Measurements from ENCODE around the gene NRDE2.
A peak's percentile ranks its signal among the peaks of the same experiment; 100 is the strongest.
"Not testable (repeated sequence)": the region's sequence is repeated elsewhere in the genome, so short reads cannot be mapped to it uniquely, and the experiment has no call there.

The NRDE2 gene

DNA sequence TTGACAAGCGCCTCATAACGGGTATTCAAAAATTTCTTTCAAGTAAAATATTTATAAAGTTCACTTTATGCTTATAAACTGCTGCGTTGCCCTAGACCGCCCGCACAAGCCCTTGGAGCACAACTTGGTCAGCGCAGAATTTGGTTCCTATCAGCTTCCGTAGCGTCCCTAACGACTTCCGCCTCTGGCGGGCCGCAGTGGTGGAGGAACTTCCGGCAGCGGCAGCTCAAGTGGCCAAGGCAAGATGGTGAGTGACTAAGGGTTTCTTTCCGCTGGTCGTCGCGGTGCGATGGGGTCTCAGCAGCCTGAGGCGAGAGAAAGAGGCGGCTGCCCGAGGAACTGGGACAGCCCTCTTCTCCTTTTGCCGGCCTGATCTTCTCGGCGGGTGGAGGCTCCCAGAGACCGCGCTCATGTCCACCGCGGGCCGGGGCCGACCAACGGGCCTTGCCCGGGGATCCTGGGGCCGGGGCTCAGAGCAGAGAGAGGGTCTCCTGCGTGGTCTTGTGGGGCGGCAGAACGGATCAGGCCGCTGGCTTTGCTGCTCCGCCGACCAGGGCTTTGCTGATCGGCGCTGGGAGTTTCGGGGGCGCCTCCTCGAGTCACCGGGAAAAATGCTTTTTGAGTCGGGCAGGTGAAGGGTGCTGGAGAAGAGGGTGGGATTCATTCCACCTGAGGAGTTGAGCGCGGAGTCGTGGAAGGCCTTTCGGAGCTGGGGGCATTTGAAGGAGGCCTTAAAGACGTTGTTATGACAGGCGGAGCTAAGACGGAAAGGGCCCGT lies 75.2 kb downstream of the NRDE2 start, which contains the start of gene PSMC1:
Gene PSMC1 (plus strand): TSS at position 200 of the 778 bp plus-strand sequence. CDS start 45 bp downstream, at position 245.
- TF ChIP-seq POLR2AphosphoS5 (IDR thresholded peaks at IDR 0.05; ENCODE audit: low read depth, low read length) (peak; percentile 88), POLR2A (IDR thresholded peaks at IDR 0.05; ENCODE audit: low read depth, low read length) (peak; percentile 82), TAF1 (IDR thresholded peaks at IDR 0.05; ENCODE audit: borderline replicate concordance, low read depth, low read length) (peak; percentile 69)
- peak; percentile 80 for DNase-seq (ENCODE audit: insufficient read length)
- FAIRE-seq: peak; percentile 98

DNA sequence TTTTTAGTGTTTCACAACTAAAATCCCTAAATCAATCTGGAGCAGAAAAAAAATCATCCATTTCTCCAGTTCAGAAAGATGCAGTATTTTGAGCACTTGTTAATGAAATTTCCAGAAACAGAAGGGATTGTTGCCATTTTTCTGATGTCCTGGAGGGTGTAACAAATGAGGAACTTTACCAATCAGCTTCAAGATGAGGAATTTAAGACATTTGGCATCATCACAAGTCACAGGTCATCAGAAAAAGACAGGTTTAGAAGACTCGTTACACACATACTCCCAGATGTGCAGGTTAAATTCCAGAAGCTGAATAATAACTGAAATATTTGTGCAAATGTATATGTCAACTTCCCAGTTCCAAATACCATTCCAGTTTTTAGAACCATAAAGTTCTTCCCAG lies 75.9 kb downstream of the NRDE2 start:
- DNase-seq (ENCODE audit: insufficient read length): no peak
- FAIRE-seq: peak; percentile 14
- no peak for TF ChIP-seq TAF1 (IDR thresholded peaks at IDR 0.05; ENCODE audit: borderline replicate concordance, low read depth, low read length)
- no peak for TF ChIP-seq POLR2A (IDR thresholded peaks at IDR 0.05; ENCODE audit: low read depth, low read length)
- no peak for TF ChIP-seq POLR2AphosphoS5 (IDR thresholded peaks at IDR 0.05; ENCODE audit: low read depth, low read length)

DNA sequence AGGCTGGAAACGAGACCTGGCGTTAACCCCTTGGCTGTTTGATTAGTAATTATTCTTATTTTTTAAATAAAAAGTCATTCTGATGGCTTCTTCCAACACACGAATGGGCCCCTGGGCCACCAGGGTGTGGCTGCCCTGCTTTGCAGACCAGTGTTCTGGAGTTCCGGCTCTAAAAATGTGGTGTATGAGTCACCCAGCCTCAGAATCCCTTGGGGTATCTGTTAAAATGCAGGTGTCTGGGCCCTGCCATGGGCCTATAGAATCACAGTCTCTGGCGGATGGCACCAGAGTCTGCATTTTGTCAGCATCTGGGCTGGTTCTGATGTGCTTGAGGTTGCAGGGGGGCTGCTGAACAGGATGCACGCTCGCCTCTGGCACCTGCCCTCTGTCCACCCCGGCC lies 77.9 kb downstream of the NRDE2 start:
- DNase-seq (ENCODE audit: insufficient read length) (no peak), FAIRE-seq (no peak)
- no peak for TF ChIP-seq TAF1 (IDR thresholded peaks at IDR 0.05; ENCODE audit: borderline replicate concordance, low read depth, low read length)

DNA sequence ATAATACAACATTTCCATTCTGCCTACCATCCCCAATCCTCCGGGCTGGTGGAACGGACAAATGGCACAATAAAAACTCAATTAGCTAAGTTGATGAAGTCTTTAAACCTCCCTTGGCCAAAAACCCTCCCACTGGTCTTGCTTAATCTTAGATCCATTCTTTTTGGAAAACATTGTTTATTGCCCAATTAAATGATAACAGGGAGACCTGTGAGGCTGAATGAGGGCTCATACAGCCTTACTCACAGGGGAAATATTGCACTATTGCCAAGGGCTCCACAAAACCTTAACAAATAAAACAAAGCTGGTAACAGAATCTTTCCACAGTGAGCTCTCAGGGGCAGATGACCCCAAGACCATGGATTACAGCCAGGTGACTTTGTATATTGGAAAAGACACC lies 83.1 kb downstream of the NRDE2 start:
- TF ChIP-seq POLR2A (IDR thresholded peaks at IDR 0.05; ENCODE audit: low read depth, low read length): no peak
- no peak for TF ChIP-seq POLR2AphosphoS5 (IDR thresholded peaks at IDR 0.05; ENCODE audit: low read depth, low read length)
- TF ChIP-seq TAF1 (IDR thresholded peaks at IDR 0.05; ENCODE audit: borderline replicate concordance, low read depth, low read length): no peak
- FAIRE-seq (no peak), DNase-seq (ENCODE audit: insufficient read length) (no peak)

DNA sequence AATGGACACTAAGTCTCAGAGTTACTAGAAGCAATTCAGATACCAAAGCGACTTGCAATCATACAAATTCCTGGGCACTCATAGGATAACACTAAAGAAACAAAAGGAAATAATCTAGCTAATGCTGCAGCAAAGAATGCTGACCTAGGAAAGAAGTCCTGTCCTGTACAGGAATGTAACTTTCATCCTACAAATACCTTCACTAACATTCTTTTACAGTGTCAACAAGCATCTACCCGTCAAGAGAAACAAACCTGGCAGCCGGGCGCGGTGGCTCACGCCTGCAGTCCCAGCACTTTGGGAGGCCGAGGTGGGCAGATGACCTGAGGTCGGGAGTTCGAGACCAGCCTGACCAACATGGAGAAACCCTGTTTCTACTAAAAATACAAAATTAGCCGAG lies 84.3 kb downstream of the NRDE2 start:
- not testable (repeated sequence) for DNase-seq (ENCODE audit: insufficient read length); FAIRE-seq

DNA sequence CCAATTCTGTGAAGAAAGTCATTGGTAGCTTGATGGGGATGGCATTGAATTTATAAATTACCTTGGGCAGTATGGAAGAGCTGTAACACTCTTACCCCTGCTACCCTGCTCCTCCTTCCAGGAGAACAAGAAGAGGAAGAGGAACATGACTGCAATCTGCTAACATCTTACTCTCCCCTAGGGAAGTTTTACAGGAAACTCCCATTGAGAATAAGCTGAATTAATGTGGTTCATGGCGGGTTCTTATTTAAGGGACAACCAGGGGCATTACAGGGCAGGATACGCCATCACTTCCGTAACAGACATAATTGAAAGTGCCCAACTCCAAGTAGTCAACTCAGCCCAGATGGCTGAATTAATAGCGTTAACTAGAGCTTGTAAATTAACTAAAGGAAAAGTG lies 84.8 kb downstream of the NRDE2 start:
- TF ChIP-seq POLR2AphosphoS5 (IDR thresholded peaks at IDR 0.05; ENCODE audit: low read depth, low read length): no peak
- no peak for TF ChIP-seq POLR2A (IDR thresholded peaks at IDR 0.05; ENCODE audit: low read depth, low read length)
- TF ChIP-seq TAF1 (IDR thresholded peaks at IDR 0.05; ENCODE audit: borderline replicate concordance, low read depth, low read length): no peak
- FAIRE-seq (no peak), DNase-seq (ENCODE audit: insufficient read length) (no peak)

DNA sequence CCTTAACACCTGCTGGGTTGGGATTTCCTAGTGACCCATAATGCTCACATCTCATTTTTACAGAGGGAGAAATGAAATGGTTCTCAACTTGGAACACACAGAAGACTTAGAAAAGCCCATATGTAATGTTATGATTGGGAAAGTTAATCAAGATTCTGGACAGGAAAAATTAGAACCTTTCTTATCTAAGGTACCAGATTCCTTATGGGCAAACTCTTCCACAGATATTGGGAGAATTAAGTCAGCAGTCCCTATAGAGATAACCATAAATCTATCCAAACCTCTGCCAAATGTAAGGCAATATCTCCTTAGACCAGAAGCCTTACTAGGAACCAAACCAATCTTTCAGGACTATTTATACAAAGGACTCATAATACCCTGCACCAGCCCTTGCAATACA lies 89.3 kb downstream of the NRDE2 start:
- DNase-seq (ENCODE audit: insufficient read length) (no peak), FAIRE-seq (no peak)
- TF ChIP-seq POLR2A (IDR thresholded peaks at IDR 0.05; ENCODE audit: low read depth, low read length): no peak

DNA sequence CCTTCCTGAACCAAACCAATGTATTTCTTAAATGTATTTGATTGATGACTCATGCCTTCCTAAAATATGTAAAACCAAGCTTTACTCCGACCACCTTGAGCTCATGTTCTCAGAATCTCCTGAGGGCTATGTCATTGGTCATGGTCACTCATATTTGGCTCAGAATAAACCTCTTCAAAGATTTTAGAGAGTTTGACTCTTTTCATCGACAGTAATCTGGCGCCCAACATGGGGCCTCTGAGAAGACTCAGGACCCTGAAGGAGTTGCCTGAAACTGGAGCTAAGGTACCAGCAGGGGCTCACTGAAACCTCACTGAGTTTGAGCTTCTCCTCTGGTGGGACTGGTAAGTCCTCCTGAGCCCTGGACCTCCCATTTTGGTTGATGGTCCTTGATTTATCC lies 92.6 kb downstream of the NRDE2 start:
- TF ChIP-seq POLR2A (IDR thresholded peaks at IDR 0.05; ENCODE audit: low read depth, low read length) (no peak), POLR2AphosphoS5 (IDR thresholded peaks at IDR 0.05; ENCODE audit: low read depth, low read length) (no peak), TAF1 (IDR thresholded peaks at IDR 0.05; ENCODE audit: borderline replicate concordance, low read depth, low read length) (no peak)
- DNase-seq (ENCODE audit: insufficient read length) (no peak), FAIRE-seq (no peak)

DNA sequence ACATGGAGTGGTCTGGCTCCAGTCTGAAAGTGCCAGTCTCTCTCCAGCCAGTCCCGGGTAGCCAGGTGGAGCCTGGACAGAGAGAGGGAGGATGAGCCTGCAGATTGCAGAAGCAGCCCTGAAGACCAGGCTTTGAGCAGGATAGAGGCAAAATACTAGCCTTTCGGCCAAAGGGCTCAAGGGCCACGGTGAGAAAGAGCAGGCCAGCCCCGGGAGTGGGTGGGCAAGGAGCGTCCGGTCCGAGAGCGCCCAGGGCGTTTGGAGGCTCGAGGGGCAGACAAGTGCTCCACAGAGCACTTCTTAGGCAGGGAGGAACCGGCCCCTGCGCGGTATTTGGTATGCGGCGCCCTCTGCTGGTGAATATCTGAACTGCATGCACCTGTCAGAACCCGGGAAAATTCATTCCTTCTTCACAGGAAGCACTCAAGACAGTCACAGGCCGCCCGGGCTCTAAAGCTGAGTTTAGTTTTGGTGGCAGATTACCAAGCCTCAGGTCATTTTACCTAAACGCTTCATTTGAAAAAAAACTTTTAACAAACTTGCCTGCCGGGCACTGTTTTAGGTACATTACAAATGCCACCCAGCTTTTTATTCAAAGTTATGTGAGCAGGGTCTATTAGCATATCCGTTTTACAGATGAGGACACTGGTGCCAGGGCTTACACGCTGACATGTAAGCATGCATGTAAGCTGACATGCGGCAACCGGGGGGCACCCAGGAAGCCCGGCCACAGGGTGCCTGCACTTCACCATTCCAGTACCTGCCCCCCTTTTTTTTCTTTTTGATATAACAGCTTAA lies 96.4 kb downstream of the NRDE2 start:
- TF ChIP-seq POLR2AphosphoS5 (IDR thresholded peaks at IDR 0.05; ENCODE audit: low read depth, low read length) (no peak), POLR2A (IDR thresholded peaks at IDR 0.05; ENCODE audit: low read depth, low read length) (no peak), TAF1 (IDR thresholded peaks at IDR 0.05; ENCODE audit: borderline replicate concordance, low read depth, low read length) (no peak)
- FAIRE-seq (peak; percentile 64), DNase-seq (ENCODE audit: insufficient read length) (peak; percentile 50)

DNA sequence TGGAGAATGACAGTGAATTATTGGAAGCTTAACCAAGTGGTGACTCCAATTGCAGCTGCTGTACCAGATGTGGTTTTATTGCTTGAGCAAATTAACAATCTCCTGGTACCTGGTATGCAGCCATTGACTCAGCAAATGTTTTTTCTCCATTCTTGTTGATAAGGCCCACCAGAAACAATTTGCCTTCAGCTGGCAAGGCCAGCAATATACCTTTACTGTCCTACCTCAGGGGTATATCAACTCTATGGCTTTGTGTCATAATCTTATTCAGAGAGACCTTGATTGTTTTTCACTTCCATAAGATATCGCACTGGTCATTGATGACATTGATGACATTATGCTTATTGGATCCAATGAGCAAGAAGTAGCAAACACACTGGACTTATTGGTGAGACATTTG lies 101.8 kb downstream of the NRDE2 start:
- FAIRE-seq; DNase-seq (ENCODE audit: insufficient read length): not testable (repeated sequence)

DNA sequence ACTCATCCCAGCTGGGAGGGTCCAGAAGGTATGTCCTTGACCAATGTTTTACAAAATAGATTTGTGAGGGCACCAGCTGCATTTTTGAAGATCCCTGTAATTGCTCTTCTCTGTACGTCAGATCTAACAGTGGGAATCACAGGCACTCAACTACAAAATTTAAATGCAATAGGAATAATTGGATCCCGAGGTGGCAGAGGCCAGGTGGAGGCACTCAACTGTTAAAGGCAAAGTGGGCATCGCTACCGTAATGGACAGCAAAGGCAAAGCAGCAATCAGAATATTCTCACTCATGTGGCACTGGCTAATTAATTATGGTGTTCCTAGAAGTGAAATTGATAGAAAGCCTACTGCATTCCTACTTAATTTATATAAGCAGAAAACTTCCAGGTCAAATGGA lies 103.3 kb downstream of the NRDE2 start:
- TF ChIP-seq POLR2AphosphoS5 (IDR thresholded peaks at IDR 0.05; ENCODE audit: low read depth, low read length): no peak
- TF ChIP-seq TAF1 (IDR thresholded peaks at IDR 0.05; ENCODE audit: borderline replicate concordance, low read depth, low read length): no peak
- no peak for TF ChIP-seq POLR2A (IDR thresholded peaks at IDR 0.05; ENCODE audit: low read depth, low read length)
- FAIRE-seq: no peak
- no peak for DNase-seq (ENCODE audit: insufficient read length)
